ENCODE measurements around the gene ADAMTS17. TPM values are rescaled to one million over a fixed set of nuclear protein-coding genes. Genes with fewer than 3 reads are reported as not detected.

Gene ADAMTS17
- total RNA-seq, 1 experiment from 2014 or later: 1.6 TPM

DNA sequence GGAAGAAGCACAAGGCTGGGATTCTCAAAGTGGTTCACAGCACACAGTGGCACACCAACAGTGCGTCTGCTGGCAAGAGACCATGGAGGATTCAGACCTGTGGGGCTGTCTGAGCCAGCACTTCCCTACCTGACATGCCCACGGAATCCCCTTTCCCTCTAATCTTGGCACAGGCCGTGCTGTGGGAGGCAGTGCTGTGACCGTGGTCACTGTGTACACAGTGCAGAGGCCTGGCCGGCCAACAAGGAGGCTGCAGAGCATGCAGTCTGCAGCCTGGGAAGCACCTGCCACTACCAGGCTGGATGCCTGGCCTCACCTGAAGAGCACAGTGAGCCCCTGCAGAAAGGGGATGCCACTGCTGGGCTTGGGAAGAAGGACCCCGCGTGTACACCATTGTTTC, 307.6 kb downstream of the ADAMTS17 start:
- no peak for DNase-seq (ENCODE audit: low read depth, low spot score)
- no peak overlapping the region for H3K4me3 ChIP-seq (ENCODE audit: low read depth in 2 of 2, low read length in 2 of 2)
- no peaks in the 10 kb centered on the region for H3K36me3 ChIP-seq (ENCODE audit: control insufficient read depth, insufficient read depth, low read length)
- no peaks in the 10 kb centered on the region for H3K9me3 ChIP-seq (ENCODE audit: control insufficient read depth, insufficient read depth, low read depth, low read length)
- TF ChIP-seq, protein P1, sequence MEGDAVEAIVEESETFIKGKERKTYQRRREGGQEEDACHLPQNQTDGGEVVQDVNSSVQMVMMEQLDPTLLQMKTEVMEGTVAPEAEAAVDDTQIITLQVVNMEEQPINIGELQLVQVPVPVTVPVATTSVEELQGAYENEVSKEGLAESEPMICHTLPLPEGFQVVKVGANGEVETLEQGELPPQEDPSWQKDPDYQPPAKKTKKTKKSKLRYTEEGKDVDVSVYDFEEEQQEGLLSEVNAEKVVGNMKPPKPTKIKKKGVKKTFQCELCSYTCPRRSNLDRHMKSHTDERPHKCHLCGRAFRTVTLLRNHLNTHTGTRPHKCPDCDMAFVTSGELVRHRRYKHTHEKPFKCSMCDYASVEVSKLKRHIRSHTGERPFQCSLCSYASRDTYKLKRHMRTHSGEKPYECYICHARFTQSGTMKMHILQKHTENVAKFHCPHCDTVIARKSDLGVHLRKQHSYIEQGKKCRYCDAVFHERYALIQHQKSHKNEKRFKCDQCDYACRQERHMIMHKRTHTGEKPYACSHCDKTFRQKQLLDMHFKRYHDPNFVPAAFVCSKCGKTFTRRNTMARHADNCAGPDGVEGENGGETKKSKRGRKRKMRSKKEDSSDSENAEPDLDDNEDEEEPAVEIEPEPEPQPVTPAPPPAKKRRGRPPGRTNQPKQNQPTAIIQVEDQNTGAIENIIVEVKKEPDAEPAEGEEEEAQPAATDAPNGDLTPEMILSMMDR (IDR thresholded peaks at IDR 0.05): no peak
- no peak for TF ChIP-seq POLR2AphosphoS5 (IDR thresholded peaks at IDR 0.05; ENCODE audit: low read depth, low read length)
- TF ChIP-seq TCF7L2 (IDR thresholded peaks at IDR 0.05; ENCODE audit: low read depth, low read length): no peak
- TF ChIP-seq, protein P2, sequence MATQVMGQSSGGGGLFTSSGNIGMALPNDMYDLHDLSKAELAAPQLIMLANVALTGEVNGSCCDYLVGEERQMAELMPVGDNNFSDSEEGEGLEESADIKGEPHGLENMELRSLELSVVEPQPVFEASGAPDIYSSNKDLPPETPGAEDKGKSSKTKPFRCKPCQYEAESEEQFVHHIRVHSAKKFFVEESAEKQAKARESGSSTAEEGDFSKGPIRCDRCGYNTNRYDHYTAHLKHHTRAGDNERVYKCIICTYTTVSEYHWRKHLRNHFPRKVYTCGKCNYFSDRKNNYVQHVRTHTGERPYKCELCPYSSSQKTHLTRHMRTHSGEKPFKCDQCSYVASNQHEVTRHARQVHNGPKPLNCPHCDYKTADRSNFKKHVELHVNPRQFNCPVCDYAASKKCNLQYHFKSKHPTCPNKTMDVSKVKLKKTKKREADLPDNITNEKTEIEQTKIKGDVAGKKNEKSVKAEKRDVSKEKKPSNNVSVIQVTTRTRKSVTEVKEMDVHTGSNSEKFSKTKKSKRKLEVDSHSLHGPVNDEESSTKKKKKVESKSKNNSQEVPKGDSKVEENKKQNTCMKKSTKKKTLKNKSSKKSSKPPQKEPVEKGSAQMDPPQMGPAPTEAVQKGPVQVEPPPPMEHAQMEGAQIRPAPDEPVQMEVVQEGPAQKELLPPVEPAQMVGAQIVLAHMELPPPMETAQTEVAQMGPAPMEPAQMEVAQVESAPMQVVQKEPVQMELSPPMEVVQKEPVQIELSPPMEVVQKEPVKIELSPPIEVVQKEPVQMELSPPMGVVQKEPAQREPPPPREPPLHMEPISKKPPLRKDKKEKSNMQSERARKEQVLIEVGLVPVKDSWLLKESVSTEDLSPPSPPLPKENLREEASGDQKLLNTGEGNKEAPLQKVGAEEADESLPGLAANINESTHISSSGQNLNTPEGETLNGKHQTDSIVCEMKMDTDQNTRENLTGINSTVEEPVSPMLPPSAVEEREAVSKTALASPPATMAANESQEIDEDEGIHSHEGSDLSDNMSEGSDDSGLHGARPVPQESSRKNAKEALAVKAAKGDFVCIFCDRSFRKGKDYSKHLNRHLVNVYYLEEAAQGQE (IDR thresholded peaks at IDR 0.05; ENCODE audit: insufficient read depth in 1 of 2, low read depth in 2 of 2, low read length in 1 of 2): no peak
- no peak for TF ChIP-seq SIN3A (IDR thresholded peaks at IDR 0.05; ENCODE audit: borderline replicate concordance, insufficient read depth, low read depth, low read length)
- CTCF ChIA-PET: no interaction called here
- H3K4me1 ChIP-seq (ENCODE audit: control insufficient read depth, insufficient read depth, low read length): no peaks in the 10 kb centered on the region
- intact Hi-C loops (cut with micrococcal nuclease; ENCODE audit: unreplicated experiment) (no loop called here), in situ Hi-C loops (cut with HindIII; ENCODE audit: low pct_unique_long_range_greater_than_20kb, low sequenced_read_pairs) (no loop called here)
- ATAC-seq: no peak
- H3K27ac ChIP-seq (ENCODE audit: low read length): no peak overlapping the region
- POLR2A ChIA-PET: no interaction called here
- BruUV-seq (replicated peaks): no TSS peak
- no peaks in the 10 kb centered on the region for H3K27me3 ChIP-seq (ENCODE audit: control insufficient read depth, insufficient read depth, low read length)

DNA sequence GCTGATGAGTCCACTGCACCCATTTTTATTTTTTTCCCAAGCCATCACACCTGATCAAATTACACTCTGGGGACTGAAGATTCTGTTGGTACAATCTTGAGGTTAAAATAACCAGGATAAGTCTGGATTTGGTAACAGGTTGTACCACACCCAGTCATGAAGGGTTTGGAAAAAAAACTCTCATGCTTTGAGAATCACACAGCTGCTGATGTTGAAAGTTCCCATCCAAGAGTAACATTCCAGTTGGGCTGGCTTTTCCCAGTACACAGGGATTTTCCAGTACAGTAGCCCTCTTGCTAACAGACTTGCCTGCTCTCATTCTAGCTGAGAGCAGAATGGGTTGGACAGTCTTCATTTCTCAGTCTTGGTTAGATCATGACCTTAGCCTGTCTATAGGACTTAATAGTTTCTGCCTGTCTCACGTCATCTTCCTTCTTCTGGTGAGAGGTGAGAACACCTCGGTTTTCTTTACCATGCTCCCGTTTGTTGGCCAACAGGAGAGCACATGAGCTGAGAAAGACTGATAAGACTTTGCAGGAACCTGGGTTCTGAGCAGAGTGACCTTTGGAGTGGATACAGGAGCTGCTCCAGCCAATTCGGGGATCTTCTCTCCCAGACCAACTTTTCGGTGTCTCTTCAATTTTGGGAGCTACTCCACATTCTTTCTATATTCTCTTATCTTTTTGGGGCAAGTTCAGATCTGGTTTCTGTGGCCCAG, 308.5 kb downstream of the ADAMTS17 start:
- no peaks in the 10 kb centered on the region for H3K9me3 ChIP-seq (ENCODE audit: control insufficient read depth, insufficient read depth, low read depth, low read length)
- CTCF ChIA-PET: no interaction called here
- no peak for DNase-seq (ENCODE audit: low read depth, low spot score)
- POLR2A ChIA-PET: no interaction called here
- no peaks in the 10 kb centered on the region for H3K36me3 ChIP-seq (ENCODE audit: control insufficient read depth, insufficient read depth, low read length)
- intact Hi-C loops (cut with micrococcal nuclease; ENCODE audit: unreplicated experiment): no loop called here
- no TSS peak for BruUV-seq (replicated peaks)
- no peaks in the 10 kb centered on the region for H3K4me1 ChIP-seq (ENCODE audit: control insufficient read depth, insufficient read depth, low read length)
- ATAC-seq: no peak
- no peak overlapping the region for H3K27ac ChIP-seq (ENCODE audit: low read length)
- H3K4me3 ChIP-seq (ENCODE audit: low read depth in 2 of 2, low read length in 2 of 2): no peak overlapping the region
- no peaks in the 10 kb centered on the region for H3K27me3 ChIP-seq (ENCODE audit: control insufficient read depth, insufficient read depth, low read length)
- TF ChIP-seq SIN3A (IDR thresholded peaks at IDR 0.05; ENCODE audit: borderline replicate concordance, insufficient read depth, low read depth, low read length) (no peak), TCF7L2 (IDR thresholded peaks at IDR 0.05; ENCODE audit: low read depth, low read length) (no peak), POLR2AphosphoS5 (IDR thresholded peaks at IDR 0.05; ENCODE audit: low read depth, low read length) (no peak)
- TF ChIP-seq, protein P2 (IDR thresholded peaks at IDR 0.05; ENCODE audit: insufficient read depth in 1 of 2, low read depth in 2 of 2, low read length in 1 of 2): no peak
- TF ChIP-seq, protein P1 (IDR thresholded peaks at IDR 0.05): no peak
- in situ Hi-C loops (cut with HindIII; ENCODE audit: low pct_unique_long_range_greater_than_20kb, low sequenced_read_pairs): no loop called here
